HG02759 (cell line): Measurements from ENCODE around the gene GPR107.

ENCODE experiments used
- ATAC-seq: cut with Tn5 transposase; IDR thresholded peaks from one replicate; pipeline ENCODE4 v1.9.1; 2021; ENCODE audit warnings: mild to moderate bottlenecking, moderate library complexity; ENCODE audit not compliant: unreplicated experiment

Gene GPR107

GRCh38 chr9:130027533-130028365, 26.0 kb upstream of the GPR107 start:
- no peak for ATAC-seq

- ATAC-seq = no peak
Observed at GRCh38 chr9:130028493-130029222, 25.0 kb upstream of the GPR107 start.

GRCh38 chr9:130029223-130029973, 24.3 kb upstream of the GPR107 start:
- peak; percentile 43 for ATAC-seq

GRCh38 chr9:130030651-130031127, 23.0 kb upstream of the GPR107 start:
- ATAC-seq = no peak

- no peak for ATAC-seq
Observed at GRCh38 chr9:130034570-130034969, 19.1 kb upstream of the GPR107 start.

GRCh38 chr9:130036099-130036498, 17.6 kb upstream of the GPR107 start:
- ATAC-seq = no peak

GRCh38 chr9:130039528-130040147, 14.1 kb upstream of the GPR107 start:
- peak; percentile 40 for ATAC-seq

GRCh38 chr9:130040984-130041647, 12.6 kb upstream of the GPR107 start:
- ATAC-seq = no peak

GRCh38 chr9:130041648-130042405, 11.9 kb upstream of the GPR107 start:
- no peak for ATAC-seq

GRCh38 chr9:130042406-130042884, 11.3 kb upstream of the GPR107 start:
- ATAC-seq = no peak

GRCh38 chr9:130042885-130043653, 10.6 kb upstream of the GPR107 start, which contains the start of gene FNBP1:
Gene FNBP1 (minus strand): TSS chr9:130043189. CDS start chr9:130042975, 214 bp downstream.
- ATAC-seq = peak; percentile 44

- no peak for ATAC-seq
Observed at GRCh38 chr9:130043654-130044623, 9.8 kb upstream of the GPR107 start.

GRCh38 chr9:130045725-130046450, 7.8 kb upstream of the GPR107 start:
- ATAC-seq = no peak

GRCh38 chr9:130049431-130050210, 4.1 kb upstream of the GPR107 start:
- no peak for ATAC-seq

- ATAC-seq = no peak
Observed at GRCh38 chr9:130050462-130050861, 3.2 kb upstream of the GPR107 start.

GRCh38 chr9:130051855-130052254, 1.9 kb upstream of the GPR107 start:
- ATAC-seq = no peak
